Mesenchymal stem cell (in vitro differentiated cells and primary cell): Measurements from ENCODE around the gene RSPO1.

ENCODE experiments used
- DNase-seq: peaks from one replicate; pipeline ENCODE4 v3.0.0-alpha.2; 2013
- H2AFZ ChIP-seq: one replicate; pipeline ENCODE4 v1.6.1; 2013; ENCODE audit warnings: low read depth, mild to moderate bottlenecking, control low read depth, inconsistent platforms, low read length, moderate library complexity
- H2AK5ac ChIP-seq: 2 replicates; pipeline ENCODE4 v1.6.1; 2013; ENCODE audit warnings: low read length, moderate library complexity, mild to moderate bottlenecking, inconsistent platforms; ENCODE audit not compliant: severe bottlenecking
- H2BK120ac ChIP-seq: one replicate; pipeline ENCODE4 v1.6.1; 2013; ENCODE audit warnings: low read depth, mild to moderate bottlenecking, inconsistent platforms, low read length, moderate library complexity
- H2BK12ac ChIP-seq, 2 experiments: one replicate each; pipeline ENCODE4 v1.6.1; 2013; ENCODE audit warnings: inconsistent platforms in 2 of 2, low read length in 2 of 2, mild to moderate bottlenecking in 2 of 2, moderate library complexity in 2 of 2, control low read depth in 1 of 2
- H2BK15ac ChIP-seq: one replicate; pipeline ENCODE4 v1.6.1; 2013; ENCODE audit warnings: mild to moderate bottlenecking, low read depth, inconsistent platforms; ENCODE audit not compliant: poor library complexity, severe bottlenecking
- H2BK5ac ChIP-seq: 2 replicates; pipeline ENCODE4 v1.6.1; 2013; ENCODE audit warnings: low read depth, mild to moderate bottlenecking, low read length, control low read depth, inconsistent platforms; ENCODE audit not compliant: poor library complexity, severe bottlenecking
- H3K14ac ChIP-seq, 2 experiments: one replicate each; pipeline ENCODE4 v1.6.1; 2013; ENCODE audit warnings: inconsistent platforms in 2 of 2, low read length in 2 of 2, control low read depth in 1 of 2, mild to moderate bottlenecking in 1 of 2, moderate library complexity in 1 of 2
- H3K18ac ChIP-seq, 2 experiments: one replicate each; pipeline ENCODE4 v1.6.1; 2013; ENCODE audit warnings: inconsistent platforms in 2 of 2, low read length in 2 of 2, control low read depth in 1 of 2, low read depth in 1 of 2, mild to moderate bottlenecking in 1 of 2
- H3K23ac ChIP-seq, 2 experiments: one replicate each; pipeline ENCODE4 v1.6.1; 2013; ENCODE audit warnings: inconsistent platforms in 2 of 2, low read length in 2 of 2, mild to moderate bottlenecking in 2 of 2, moderate library complexity in 2 of 2, control low read depth in 1 of 2
- H3K27ac ChIP-seq: 2 replicates; pipeline ENCODE4 v1.5.1; 2013; ENCODE audit warnings: mild to moderate bottlenecking, moderate library complexity, low read length, control low read depth, inconsistent platforms; ENCODE audit not compliant: poor library complexity, severe bottlenecking
- H3K27me3 ChIP-seq, 2 experiments: 2 replicates each; pipeline versions ENCODE4 v1.6.1 to v1.7.0; 2013; ENCODE audit warnings: low read length in 2 of 2, mild to moderate bottlenecking in 2 of 2, moderate library complexity in 2 of 2, control low read depth in 1 of 2, inconsistent platforms in 1 of 2; ENCODE audit not compliant: control insufficient read depth in 1 of 2, insufficient read depth in 1 of 2
- H3K36me3 ChIP-seq, 2 experiments: 2 replicates each; pipeline versions ENCODE4 v1.6.1 to v1.7.0; 2013; ENCODE audit warnings: low read length in 2 of 2, control low read depth in 1 of 2, inconsistent platforms in 1 of 2, low read depth in 1 of 2, mild to moderate bottlenecking in 1 of 2; ENCODE audit not compliant: insufficient read depth in 2 of 2, control insufficient read depth in 1 of 2
- H3K4ac ChIP-seq, 2 experiments: one replicate each; pipeline ENCODE4 v1.6.1; 2013; ENCODE audit warnings: inconsistent platforms in 2 of 2, low read length in 2 of 2, mild to moderate bottlenecking in 2 of 2, moderate library complexity in 2 of 2, control low read depth in 1 of 2, low read depth in 1 of 2
- H3K4me1 ChIP-seq: 2 replicates; pipeline ENCODE4 v1.6.1; 2013; ENCODE audit warnings: low read depth, low read length, control low read depth; ENCODE audit not compliant: control insufficient read depth, insufficient read depth
- H3K4me2 ChIP-seq: 2 replicates; pipeline ENCODE4 v1.6.1; 2013; ENCODE audit warnings: low read length, mild to moderate bottlenecking, inconsistent platforms; ENCODE audit not compliant: poor library complexity, severe bottlenecking
- H3K4me3 ChIP-seq, 2 experiments: 2 replicates each; pipeline versions ENCODE4 v1.5.1 to v1.7.0; 2013; ENCODE audit warnings: low read length in 2 of 2, mild to moderate bottlenecking in 2 of 2, control low read depth in 1 of 2, low read depth in 1 of 2; ENCODE audit not compliant: insufficient read depth in 1 of 2
- H3K79me1 ChIP-seq: replicated peaks from 2 replicates; pipeline ENCODE4 v1.6.1; 2013; ENCODE audit warnings: mild to moderate bottlenecking, control low read depth, low read length, inconsistent platforms; ENCODE audit not compliant: poor library complexity, severe bottlenecking
- H3K9ac ChIP-seq: 2 replicates; pipeline ENCODE4 v1.7.0; 2013; ENCODE audit warnings: mild to moderate bottlenecking, low read length, moderate library complexity
- H3K9me3 ChIP-seq: 2 replicates; pipeline ENCODE4 v1.7.0; 2013; ENCODE audit warnings: mild to moderate bottlenecking, low read length; ENCODE audit not compliant: control insufficient read depth
- H4K8ac ChIP-seq: one replicate; pipeline ENCODE4 v1.6.1; 2013; ENCODE audit warnings: inconsistent platforms, mild to moderate bottlenecking, low read length, moderate library complexity
- H4K91ac ChIP-seq: one replicate; pipeline ENCODE4 v1.6.1; 2013; ENCODE audit warnings: mild to moderate bottlenecking, low read length, inconsistent platforms
- WGBS: methylation state at CpG from one replicate; pipeline ENCODE4 v1.1.7; 2013; ENCODE audit warnings: mixed read lengths; 5-methylcytosine and 5-hydroxymethylcytosine counted together

Gene RSPO1

DNA sequence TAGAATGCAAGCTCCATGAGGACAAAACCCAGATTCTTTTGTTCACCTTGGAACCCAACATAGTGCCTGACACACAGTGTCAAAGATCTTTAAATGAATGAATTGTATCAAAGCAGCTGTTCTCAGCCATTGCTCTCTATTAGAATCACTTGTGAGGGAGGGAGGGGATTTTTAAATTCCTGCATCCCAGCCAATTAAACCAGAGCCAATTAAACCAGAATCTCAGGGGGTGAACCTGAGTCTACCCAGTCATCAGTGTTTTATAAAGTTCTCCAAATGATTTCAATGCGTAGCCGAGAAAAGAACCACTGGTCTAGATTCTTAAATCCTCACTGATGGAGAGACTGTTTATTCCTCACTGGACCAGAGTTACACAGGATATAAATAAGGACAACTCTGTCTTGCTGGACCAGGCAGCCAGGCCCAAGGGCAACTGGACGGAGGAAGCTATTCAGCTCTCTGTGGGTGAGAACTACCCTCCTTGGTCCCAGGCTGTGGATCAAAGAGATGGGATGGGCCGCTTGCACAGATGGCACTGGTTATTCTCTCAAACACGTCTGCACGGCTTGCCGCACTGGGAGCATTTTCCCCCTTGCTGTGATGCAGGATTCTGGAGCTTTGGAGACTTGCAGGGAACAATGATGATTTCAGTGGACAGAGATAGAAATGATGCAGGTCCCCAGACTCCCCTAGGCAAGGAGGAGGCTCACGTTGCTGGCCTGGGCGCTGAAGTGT is 37.6 kb upstream of the RSPO1 start:
- DNase-seq = no peak
- H3K4ac ChIP-seq = no peak overlapping the region
- 70% methylated on average over 9 of the region's 9 CpGs for WGBS
- H3K4me1 ChIP-seq = no peaks in the 10 kb centered on the region
- no peak overlapping the region for H3K23ac ChIP-seq
- H4K91ac ChIP-seq = no peak overlapping the region
- no peak overlapping the region for H2BK12ac ChIP-seq
- H2BK120ac ChIP-seq = no peak overlapping the region
- no peak overlapping the region for H3K9ac ChIP-seq
- no peaks in the 10 kb centered on the region for H3K36me3 ChIP-seq
- H3K9me3 ChIP-seq = no peaks in the 10 kb centered on the region
- H3K27ac ChIP-seq = no peak overlapping the region
- no peak overlapping the region for H2AFZ ChIP-seq
- no peak overlapping the region for H3K4me2 ChIP-seq
- H3K79me1 ChIP-seq = no peaks in the 10 kb centered on the region
- H4K8ac ChIP-seq = no peak overlapping the region
- H3K27me3 ChIP-seq = peaks cover 34 to 76% of the 10 kb centered on the region in 2 experiments
- no peak overlapping the region for H2AK5ac ChIP-seq
- H3K4me3 ChIP-seq = no peak overlapping the region
- H3K18ac ChIP-seq = no peak overlapping the region
- H3K14ac ChIP-seq = no peak overlapping the region
- H2BK15ac ChIP-seq = no peak overlapping the region
- no peak overlapping the region for H2BK5ac ChIP-seq

DNA sequence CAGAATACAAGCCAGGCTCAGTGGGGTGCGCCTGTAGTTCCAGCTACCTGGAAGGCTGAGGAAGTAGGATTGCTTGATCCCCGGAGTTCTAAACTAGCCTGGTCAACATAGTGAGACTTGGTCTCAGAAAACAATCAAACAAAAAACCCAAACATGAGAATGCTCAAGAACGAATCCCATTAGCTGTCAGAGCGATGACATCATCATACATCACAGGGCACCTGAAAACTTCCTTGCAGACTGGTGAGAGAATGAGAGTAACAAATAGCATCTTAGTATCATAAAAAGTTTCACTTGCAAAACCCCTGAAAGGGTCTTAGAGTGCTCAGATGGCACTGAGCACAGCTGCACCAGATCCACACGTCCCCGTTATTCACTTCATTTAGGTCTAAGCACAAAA is 36.6 kb upstream of the RSPO1 start:
- Histone ChIP-seq H3K4me2 (no peak overlapping the region), H2BK15ac (no peak overlapping the region), H3K9me3 (no peaks in the 10 kb centered on the region), H3K9ac (no peak overlapping the region), H2AFZ (no peak overlapping the region), H3K18ac (no peak overlapping the region), H2BK12ac (no peak overlapping the region), H3K27ac (no peak overlapping the region), H3K4me1 (no peaks in the 10 kb centered on the region), H4K8ac (no peak overlapping the region), H2BK120ac (no peak overlapping the region), H3K27me3 (peaks cover 33 to 65% of the 10 kb centered on the region in 2 experiments), H3K4ac (no peak overlapping the region), H3K79me1 (no peaks in the 10 kb centered on the region), H3K14ac (no peak overlapping the region), H3K23ac (no peak overlapping the region), H4K91ac (no peak overlapping the region), H2BK5ac (no peak overlapping the region), H3K4me3 (no peak overlapping the region), H2AK5ac (no peak overlapping the region), H3K36me3 (no peaks in the 10 kb centered on the region)
- WGBS = 83% methylated on average over 3 of the region's 6 CpGs
- DNase-seq = no peak

DNA sequence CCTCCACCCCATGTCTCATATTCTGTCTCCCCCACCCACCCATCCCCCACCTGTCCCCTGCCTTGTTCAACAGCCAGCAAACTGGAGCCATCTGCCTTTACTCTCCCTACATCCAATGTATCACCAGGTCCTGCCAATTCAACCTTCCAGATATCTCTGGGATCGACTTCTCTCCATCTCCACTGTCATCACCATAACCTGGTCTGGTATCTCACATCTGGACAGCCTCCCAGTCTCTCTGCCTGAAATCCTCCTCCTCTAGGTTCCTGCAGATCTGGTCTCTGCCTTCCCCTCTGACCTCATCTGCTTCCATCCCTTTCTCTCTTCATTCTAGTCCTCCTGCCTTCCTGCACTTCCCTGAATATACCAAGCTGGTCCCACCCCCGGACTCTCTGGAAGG is 35.4 kb upstream of the RSPO1 start:
- Histone ChIP-seq H3K4me3 (no peak overlapping the region), H3K18ac (no peak overlapping the region), H3K9me3 (no peaks in the 10 kb centered on the region), H3K36me3 (no peaks in the 10 kb centered on the region), H2BK12ac (no peak overlapping the region), H2AFZ (no peak overlapping the region), H2AK5ac (no peak overlapping the region), H3K27ac (no peak overlapping the region), H3K9ac (no peak overlapping the region), H4K8ac (no peak overlapping the region), H3K23ac (no peak overlapping the region), H3K79me1 (no peaks in the 10 kb centered on the region), H4K91ac (no peak overlapping the region), H2BK5ac (no peak overlapping the region), H3K27me3 (peaks cover 30 to 64% of the 10 kb centered on the region in 2 experiments), H3K4ac (no peak overlapping the region), H3K14ac (no peak overlapping the region), H2BK15ac (no peak overlapping the region), H3K4me2 (no peak overlapping the region), H2BK120ac (no peak overlapping the region), H3K4me1 (no peaks in the 10 kb centered on the region)
- DNase-seq = no peak
- 72% methylated on average over 2 of the region's 2 CpGs for WGBS

DNA sequence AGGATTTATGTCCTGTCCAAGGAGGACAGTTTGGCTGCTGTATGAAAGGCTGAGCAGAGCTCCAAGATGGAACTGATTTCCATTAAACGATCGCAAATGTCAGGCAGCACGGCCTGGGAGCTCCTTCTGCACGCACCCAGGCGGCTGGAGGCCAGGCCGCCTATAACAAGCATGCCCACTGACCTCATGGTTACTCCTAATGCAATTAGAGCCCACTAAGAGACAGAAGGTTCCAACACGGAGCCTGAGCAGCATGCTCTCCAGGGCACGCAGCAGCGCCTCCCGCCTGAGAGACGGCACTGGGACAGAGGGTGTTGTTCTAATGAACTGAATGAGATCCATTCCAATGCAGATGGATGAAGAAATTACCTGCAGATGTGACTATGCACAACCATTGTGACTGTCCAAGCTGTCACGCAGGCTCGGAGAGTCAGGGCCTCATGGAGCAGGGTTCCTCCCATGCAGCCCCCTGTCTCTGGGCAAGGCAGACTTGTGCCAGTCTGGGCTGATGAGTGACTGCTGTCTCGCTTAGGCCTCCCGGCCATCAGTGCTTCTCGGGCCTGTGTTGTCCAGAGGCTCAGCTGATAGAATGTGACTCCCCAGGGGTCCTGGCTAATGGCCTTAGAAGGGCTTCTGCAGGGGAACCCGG is 32.5 kb upstream of the RSPO1 start:
- Histone ChIP-seq H3K4me3 (no peak overlapping the region), H4K8ac (no peak overlapping the region), H2AK5ac (no peak overlapping the region), H3K36me3 (no peaks in the 10 kb centered on the region), H3K27me3 (peaks cover 40 to 53% of the 10 kb centered on the region in 2 experiments), H3K23ac (peak overlapping the region in 1 of 2 experiments; percentile 19), H3K79me1 (no peaks in the 10 kb centered on the region), H4K91ac (no peak overlapping the region), H2BK120ac (no peak overlapping the region), H3K14ac (no peak overlapping the region), H2BK15ac (no peak overlapping the region), H2BK5ac (no peak overlapping the region), H2BK12ac (no peak overlapping the region), H3K9ac (no peak overlapping the region), H3K9me3 (no peaks in the 10 kb centered on the region), H3K4ac (no peak overlapping the region), H3K4me1 (peaks cover 4% of the 10 kb centered on the region), H2AFZ (no peak overlapping the region), H3K27ac (no peak overlapping the region), H3K18ac (no peak overlapping the region), H3K4me2 (no peak overlapping the region)
- no peak for DNase-seq
- WGBS = 73% methylated on average over 17 of the region's 17 CpGs
